B cell (primary cell): ENCODE measurements around the gene CPNE5.

Experiments used
- CTCF ChIP-seq: fragments of 200-600 bp; IDR thresholded peaks from one replicate; pipeline ENCODE4 v1.8.0; 2022; ENCODE audit warnings: antibody characterized with exemption, mild to moderate bottlenecking
- EZH2 ChIP-seq: IDR thresholded peaks from 2 replicates; pipeline ENCODE4 v1.6.1; 2012; ENCODE audit warnings: borderline replicate concordance, low read depth, mild to moderate bottlenecking, moderate library complexity, low read length; ENCODE audit not compliant: insufficient read depth, poor library complexity, severe bottlenecking

GRCh38 chr6:36847991-36848390 is 8.7 kb upstream of the CPNE5 start:
- no peak for TF ChIP-seq CTCF
- TF ChIP-seq EZH2 = no peak
